Large intestine (tissue), 3 donors: ENCODE data around the gene PTPRS. TPM values are rescaled to one million over a fixed set of nuclear protein-coding genes. Genes with fewer than 3 reads are reported as not detected.
"Not testable (repeated sequence)": the region's sequence is repeated elsewhere in the genome, so short reads cannot be mapped to it uniquely, and the experiment has no call there.

ENCODE experiments used
- DNase-seq, 2 donors: peaks; one replicate each; pipeline versions ENCODE4 v3.0.0 to v3.0.0-alpha.2; 2013
- H3K27ac ChIP-seq: one replicate; pipeline ENCODE4 v1.5.1; 2013; ENCODE audit warnings: low read length
- H3K27me3 ChIP-seq: 2 replicates; pipeline ENCODE4 v1.6.1; 2013; ENCODE audit warnings: low read length; ENCODE audit not compliant: control insufficient read depth, insufficient read depth
- H3K36me3 ChIP-seq: 2 replicates; pipeline ENCODE4 v1.6.1; 2013; ENCODE audit warnings: low read length; ENCODE audit not compliant: control insufficient read depth, insufficient read depth
- H3K4me1 ChIP-seq: one replicate; pipeline ENCODE4 v1.6.1; 2013; ENCODE audit warnings: low read length; ENCODE audit not compliant: control insufficient read depth, insufficient read depth
- H3K4me3 ChIP-seq: one replicate; pipeline ENCODE4 v1.5.1; 2013; ENCODE audit warnings: low read length
- H3K9me3 ChIP-seq: one replicate; pipeline ENCODE4 v1.6.1; 2013; ENCODE audit warnings: mild to moderate bottlenecking, low read depth, low read length, moderate library complexity; ENCODE audit not compliant: control insufficient read depth
- WGBS: methylation state at CpG from one replicate; pipeline ENCODE4 v1.1.5; 2013; ENCODE audit warnings: low lambda C conversion rate; ENCODE audit not compliant: insufficient coverage; 5-methylcytosine and 5-hydroxymethylcytosine counted together
- polyA plus RNA-seq: library from polyadenylated mRNA; unstranded; fragments of 120-200 nt; gene quantifications from one replicate; pipeline ENCODE4 v1.2.1, GENCODE V29; 2013

Gene PTPRS
- polyA plus RNA-seq, 1 donor: 25.3 TPM

- DNase-seq: no peak
- Histone ChIP-seq H3K36me3 (no peaks in the 10 kb centered on the region), H3K27ac (no peak overlapping the region), H3K27me3 (no peaks in the 10 kb centered on the region), H3K4me3 (no peak overlapping the region), H3K4me1 (no peaks in the 10 kb centered on the region), H3K9me3 (no peaks in the 10 kb centered on the region)
- 74% methylated on average over 5 of the region's 5 CpGs for WGBS
Observed at GRCh38 chr19:5367530-5368133, 27.0 kb upstream of the PTPRS start.

DNA sequence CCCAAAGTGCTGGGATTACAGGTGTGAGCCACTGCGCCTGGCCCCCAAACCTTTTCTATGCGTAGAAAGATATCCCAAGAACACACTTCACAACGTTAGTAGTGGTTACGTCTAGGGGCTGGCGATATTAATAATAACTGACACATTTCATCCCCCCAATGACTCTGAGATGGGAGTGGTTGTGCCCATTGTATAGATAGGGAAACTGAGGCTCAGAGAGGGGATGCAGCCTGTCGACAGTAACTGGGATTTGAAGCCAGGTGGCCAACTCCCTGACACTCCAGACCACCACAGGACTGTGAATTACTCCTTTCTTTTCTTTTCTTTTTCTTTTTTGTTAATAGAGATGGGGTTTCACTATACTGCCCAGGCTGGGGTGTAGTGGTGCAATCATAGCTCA lies 25.3 kb upstream of the PTPRS start:
- H3K9me3 ChIP-seq: no peaks in the 10 kb centered on the region
- no peak for DNase-seq
- H3K4me1 ChIP-seq: no peaks in the 10 kb centered on the region
- H3K27me3 ChIP-seq: no peaks in the 10 kb centered on the region
- H3K36me3 ChIP-seq: no peaks in the 10 kb centered on the region
- H3K27ac ChIP-seq: no peak overlapping the region
- H3K4me3 ChIP-seq: no peak overlapping the region
- no CpG with 5 or more reads among the region's 6 CpGs for WGBS

- no peak overlapping the region for H3K27ac ChIP-seq
- no peaks in the 10 kb centered on the region for H3K36me3 ChIP-seq
- H3K4me3 ChIP-seq: no peak overlapping the region
- WGBS: no CpG with 5 or more reads among the region's 7 CpGs
- no peaks in the 10 kb centered on the region for H3K9me3 ChIP-seq
- H3K4me1 ChIP-seq: no peaks in the 10 kb centered on the region
- DNase-seq: no peak
- H3K27me3 ChIP-seq: no peaks in the 10 kb centered on the region
Observed at GRCh38 chr19:5364674-5365073, 24.1 kb upstream of the PTPRS start.

DNA sequence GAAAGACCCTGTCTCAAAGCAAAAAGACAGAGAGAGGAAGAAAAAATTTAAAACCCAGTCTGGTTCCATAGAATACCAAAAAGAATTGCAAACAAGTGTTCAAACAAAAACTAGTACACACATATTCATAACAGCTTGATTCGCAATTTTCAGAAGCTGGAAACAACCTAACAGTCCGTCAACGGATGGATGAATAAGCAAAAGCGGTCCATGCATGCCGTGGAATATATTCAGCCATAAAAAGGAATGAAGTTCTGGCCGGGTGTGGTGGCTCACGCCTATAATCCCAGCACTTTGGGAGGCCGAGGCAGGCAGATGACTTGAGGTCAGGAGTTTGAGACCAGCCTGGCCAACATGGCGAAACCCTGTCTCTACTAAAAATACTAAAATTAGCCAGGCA lies 21.2 kb upstream of the PTPRS start:
- H3K27ac ChIP-seq, H3K4me3 ChIP-seq, H3K36me3 ChIP-seq, DNase-seq, H3K9me3 ChIP-seq, H3K4me1 ChIP-seq, H3K27me3 ChIP-seq: not testable (repeated sequence)
- WGBS: no CpG with 5 or more reads among the region's 9 CpGs

DNA sequence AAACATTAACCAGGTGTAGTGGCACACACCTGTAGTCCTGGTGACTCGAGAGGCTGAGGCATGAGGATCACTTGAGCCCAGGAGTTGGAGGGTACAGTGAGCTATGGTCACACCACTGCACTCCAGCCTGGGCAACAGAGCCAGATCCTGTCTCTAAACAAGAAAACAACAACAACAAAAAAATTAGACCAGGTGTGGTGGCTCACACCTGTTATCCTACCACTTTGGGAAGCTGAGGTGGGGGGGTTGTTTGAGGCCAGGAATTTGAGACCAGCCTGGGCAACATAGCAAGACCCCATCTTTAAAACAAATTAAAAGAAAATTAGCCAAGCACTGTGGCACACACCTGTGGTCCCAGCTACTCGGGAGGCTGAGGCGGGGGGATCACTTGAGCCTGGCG lies 20.8 kb upstream of the PTPRS start:
- DNase-seq: no peak
- H3K4me1 ChIP-seq: no peaks in the 10 kb centered on the region
- H3K4me3 ChIP-seq: no peak overlapping the region
- H3K9me3 ChIP-seq: no peaks in the 10 kb centered on the region
- no CpG with 5 or more reads among the region's 4 CpGs for whole genome bisulfite sequencing
- no peak overlapping the region for H3K27ac ChIP-seq
- no peaks in the 10 kb centered on the region for H3K27me3 ChIP-seq
- H3K36me3 ChIP-seq: no peaks in the 10 kb centered on the region

GRCh38 chr19:5360003-5360780 lies 19.6 kb upstream of the PTPRS start:
- no peak overlapping the region for H3K4me3 ChIP-seq
- H3K27me3 ChIP-seq: peaks cover under 1% of the 10 kb centered on the region
- no peak overlapping the region for H3K27ac ChIP-seq
- DNase-seq: no peak
- H3K4me1 ChIP-seq: no peaks in the 10 kb centered on the region
- no peaks in the 10 kb centered on the region for H3K36me3 ChIP-seq
- H3K9me3 ChIP-seq: no peaks in the 10 kb centered on the region
- no CpG with 5 or more reads among the region's 9 CpGs for whole genome bisulfite sequencing

DNA sequence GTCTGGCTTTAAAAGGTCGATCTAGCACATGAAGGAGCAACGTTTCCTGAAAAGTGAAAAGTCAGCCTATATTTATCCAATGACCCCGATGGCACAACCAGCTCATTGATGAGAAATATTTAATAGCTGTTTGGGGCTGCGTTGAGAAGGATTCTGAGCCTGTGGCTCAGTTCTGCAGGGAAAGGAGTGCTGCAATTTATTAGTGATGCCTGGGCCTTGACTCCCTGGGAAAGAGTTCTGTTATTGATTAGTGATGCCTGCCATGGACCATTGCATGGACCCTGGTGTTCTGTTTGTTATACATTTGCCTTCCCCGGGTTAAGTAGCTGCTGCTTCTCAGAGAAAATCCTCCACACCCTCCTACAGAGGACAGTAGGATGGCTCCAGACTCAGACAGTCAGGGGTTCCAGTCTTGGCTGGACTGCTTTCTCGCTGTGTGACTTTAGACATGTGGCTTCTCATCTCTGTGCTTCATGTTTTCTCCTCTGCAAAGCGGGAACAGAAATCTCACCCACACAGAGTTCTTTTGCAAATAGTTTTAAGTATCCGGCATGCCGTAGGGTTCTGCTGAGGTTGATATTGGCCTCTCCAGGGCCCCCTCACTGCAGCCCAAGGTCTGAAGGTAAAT lies 17.7 kb upstream of the PTPRS start:
- H3K36me3 ChIP-seq: no peaks in the 10 kb centered on the region
- H3K4me1 ChIP-seq: no peaks in the 10 kb centered on the region
- no CpG with 5 or more reads among the region's 9 CpGs for WGBS
- no peaks in the 10 kb centered on the region for H3K9me3 ChIP-seq
- DNase-seq: no peak
- H3K4me3 ChIP-seq: no peak overlapping the region
- H3K27me3 ChIP-seq: peaks cover 3% of the 10 kb centered on the region
- H3K27ac ChIP-seq: no peak overlapping the region

- Histone ChIP-seq H3K9me3 (no peaks in the 10 kb centered on the region), H3K27me3 (peaks cover 3% of the 10 kb centered on the region), H3K27ac (no peak overlapping the region), H3K4me3 (no peak overlapping the region), H3K4me1 (no peaks in the 10 kb centered on the region), H3K36me3 (no peaks in the 10 kb centered on the region)
- no peak for DNase-seq
- WGBS: no CpG with 5 or more reads among the region's 4 CpGs
Observed at GRCh38 chr19:5357584-5357983, 17.0 kb upstream of the PTPRS start.

- Histone ChIP-seq H3K36me3 (no peaks in the 10 kb centered on the region), H3K4me3 (no peak overlapping the region), H3K27me3 (peaks cover 6% of the 10 kb centered on the region), H3K9me3 (no peaks in the 10 kb centered on the region), H3K4me1 (no peaks in the 10 kb centered on the region), H3K27ac (no peak overlapping the region)
- DNase-seq: no peak
- no CpG with 5 or more reads among the region's 13 CpGs for WGBS
Observed at GRCh38 chr19:5356918-5357317, 16.3 kb upstream of the PTPRS start.

- no peaks in the 10 kb centered on the region for H3K36me3 ChIP-seq
- H3K4me1 ChIP-seq: no peaks in the 10 kb centered on the region
- WGBS: 93% methylated on average over 2 of the region's 5 CpGs
- H3K27ac ChIP-seq: no peak overlapping the region
- no peak overlapping the region for H3K4me3 ChIP-seq
- no peaks in the 10 kb centered on the region for H3K9me3 ChIP-seq
- DNase-seq: no peak
- H3K27me3 ChIP-seq: peaks cover 6% of the 10 kb centered on the region
Observed at GRCh38 chr19:5356428-5356827, 15.8 kb upstream of the PTPRS start.
